Neural cell (in vitro differentiated cells): ENCODE data around the gene GALT. TPM values are rescaled to one million over a fixed set of nuclear protein-coding genes. Genes with fewer than 3 reads are reported as not detected.

Source experiments
- H2AFZ ChIP-seq: fragments of 200-600, 300-800 bp; sonication (generic), shearing (Covaris generic); 2 replicates; pipeline ENCODE4 v1.6.0; 2014; ENCODE audit warnings: low read depth, mild to moderate bottlenecking, antibody characterized with exemption, low read length, moderate library complexity
- H3F3A ChIP-seq: fragments of 200-600 bp; shearing (Covaris generic); 2 replicates; pipeline ENCODE4 v1.6.1; 2016; ENCODE audit warnings: mild to moderate bottlenecking, moderate library complexity, mixed read lengths, antibody characterized with exemption, low read length; ENCODE audit not compliant: insufficient read depth, poor library complexity, severe bottlenecking
- H3K27ac ChIP-seq: fragments of 200-600, 300-800 bp; sonication (generic), shearing (Covaris generic); 2 replicates; pipeline ENCODE4 v1.5.1; 2014; ENCODE audit warnings: mild to moderate bottlenecking, low read length, moderate library complexity
- H3K27me3 ChIP-seq: fragments of 300-800, 200-600 bp; sonication (generic), shearing (Covaris generic); 2 replicates; pipeline ENCODE4 v1.6.0; 2014; ENCODE audit warnings: mild to moderate bottlenecking, low read depth, low read length, moderate library complexity; ENCODE audit not compliant: insufficient read depth
- H3K36me3 ChIP-seq: fragments of 300-800, 200-600 bp; sonication (generic), shearing (Covaris generic); 2 replicates; pipeline ENCODE4 v1.5.1; 2014; ENCODE audit warnings: mild to moderate bottlenecking, antibody characterized with exemption, low read length, moderate library complexity; ENCODE audit not compliant: insufficient read depth
- H3K4me2 ChIP-seq: fragments of 300-800, 200-600 bp; sonication (generic), shearing (Covaris generic); 2 replicates; pipeline ENCODE4 v1.6.0; 2014; ENCODE audit warnings: mild to moderate bottlenecking, low read length
- H3K4me3 ChIP-seq: fragments of 300-800, 200-600 bp; sonication (generic), shearing (Covaris generic); 2 replicates; pipeline ENCODE4 v1.5.1; 2014; ENCODE audit warnings: mild to moderate bottlenecking, low read length, moderate library complexity
- H3K79me2 ChIP-seq: fragments of 200-600 bp; shearing (Covaris generic); replicated peaks from 2 replicates; pipeline ENCODE4 v1.6.0; 2014; ENCODE audit warnings: mild to moderate bottlenecking, low read length, moderate library complexity; ENCODE audit not compliant: insufficient read depth
- H3K9ac ChIP-seq: fragments of 300-800, 200-600 bp; sonication (generic), shearing (Covaris generic); 2 replicates; pipeline ENCODE4 v1.6.1; 2016; ENCODE audit warnings: mild to moderate bottlenecking, low read length, mixed read lengths
- H3K9me2 ChIP-seq: fragments of 200-600 bp; shearing (Covaris generic); 2 replicates; pipeline ENCODE4 v1.6.1; 2016; ENCODE audit warnings: mild to moderate bottlenecking, low read length, mixed read lengths; ENCODE audit not compliant: insufficient read depth
- H3K9me3 ChIP-seq: fragments of 200-600, 300-800 bp; sonication (generic), shearing (Covaris generic); 2 replicates; pipeline ENCODE4 v1.6.1; 2016; ENCODE audit warnings: mild to moderate bottlenecking, mixed run types, low read length, moderate library complexity, mixed read lengths
- H4K20me1 ChIP-seq: fragments of 200-600 bp; shearing (Covaris generic); 2 replicates; pipeline ENCODE4 v1.6.1; 2016; ENCODE audit warnings: mild to moderate bottlenecking, mixed run types; ENCODE audit not compliant: insufficient read depth
- EP300 ChIP-seq: fragments of 450-650 bp; conservative IDR thresholded peaks from 2 replicates; pipeline ENCODE4 v1.6.1; 2014; ENCODE audit warnings: antibody characterized with exemption, mild to moderate bottlenecking, moderate library complexity; ENCODE audit not compliant: poor library complexity, severe bottlenecking
- EZH2 ChIP-seq: fragments of 200-600, 300-800 bp; shearing (Covaris generic), sonication (generic); IDR thresholded peaks from 2 replicates; pipeline ENCODE4 v1.6.1; 2014; ENCODE audit warnings: antibody characterized with exemption, low read length, borderline replicate concordance, mild to moderate bottlenecking; ENCODE audit not compliant: insufficient read depth, poor library complexity, severe bottlenecking
- MXI1 ChIP-seq: fragments of 450-650 bp; conservative IDR thresholded peaks from 2 replicates; pipeline ENCODE4 v1.6.1; 2014; ENCODE audit warnings: antibody characterized with exemption, mild to moderate bottlenecking; ENCODE audit not compliant: poor library complexity, severe bottlenecking
- POLR2AphosphoS5 ChIP-seq: IDR thresholded peaks from 2 replicates; pipeline ENCODE4 v1.6.1; 2012
- REST ChIP-seq: IDR thresholded peaks from 2 replicates; pipeline ENCODE4 v1.6.1; 2012; ENCODE audit warnings: borderline replicate concordance
- SMC3 ChIP-seq: fragments of 450-650 bp; conservative IDR thresholded peaks from 2 replicates; pipeline ENCODE4 v1.6.1; 2014; ENCODE audit warnings: antibody characterized with exemption, mild to moderate bottlenecking, moderate library complexity; ENCODE audit not compliant: poor library complexity
- TAF1 ChIP-seq: IDR thresholded peaks from 2 replicates; pipeline ENCODE4 v1.6.1; 2012; ENCODE audit warnings: low read depth
- polyA plus RNA-seq: library from polyadenylated mRNA; depleted of rRNA; stranded (reverse); fragments of >200 nt; gene quantifications from 2 replicates; pipeline ENCODE4 v1.2.3, GENCODE V29; 2014
- TF ChIP-seq, protein P1 (sequence below): fragments of 450-650 bp; IDR thresholded peaks from 2 replicates; pipeline ENCODE4 v1.5.1; 2014; ENCODE audit warnings: antibody characterized with exemption, mild to moderate bottlenecking, moderate library complexity; ENCODE audit not compliant: poor library complexity, severe bottlenecking

GALT gene
- polyA plus RNA-seq, 1 donor from 2014 or later = 116 TPM

DNA sequence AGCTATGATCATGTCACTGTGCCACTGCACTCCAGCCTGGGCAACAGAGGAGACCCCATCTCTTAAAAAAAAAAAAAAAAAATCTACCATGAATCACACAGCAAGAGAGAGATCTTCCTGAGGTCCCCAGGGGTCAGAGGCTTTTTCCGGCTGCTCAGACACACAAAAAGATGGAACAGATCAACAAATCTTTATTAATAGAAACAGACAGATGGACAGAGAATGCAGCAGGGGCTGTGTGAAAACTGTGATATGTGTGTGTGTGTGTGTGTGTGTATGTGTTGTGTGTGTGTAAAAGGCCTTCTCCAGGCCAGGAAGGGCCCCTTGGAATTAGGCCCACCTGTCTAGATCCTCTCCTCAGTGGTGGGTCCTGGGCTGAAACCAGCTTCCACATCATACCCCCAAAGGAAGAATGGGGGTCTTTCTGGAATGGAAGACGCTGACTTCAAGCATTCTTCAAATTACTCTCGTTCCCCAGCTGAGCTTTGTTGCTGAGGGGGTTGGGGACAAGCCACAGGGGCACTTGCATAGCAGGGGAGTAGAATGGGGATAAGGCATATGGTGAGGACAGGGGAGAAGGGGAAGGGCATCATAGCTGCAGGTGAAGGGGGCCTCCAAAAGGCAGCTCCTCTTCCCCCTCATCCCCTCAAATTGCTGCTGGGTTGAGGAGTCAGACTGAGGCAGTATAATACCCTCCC lies 11.8 kb upstream of the GALT start:
- no peaks in the 10 kb centered on the region for H3K9me3 ChIP-seq
- H3K4me3 ChIP-seq = no peak overlapping the region
- H3K79me2 ChIP-seq = peaks cover 6% of the 10 kb centered on the region
- no peak overlapping the region for H3K27ac ChIP-seq
- no peaks in the 10 kb centered on the region for H3K9me2 ChIP-seq
- H3F3A ChIP-seq = no peaks in the 10 kb centered on the region
- H4K20me1 ChIP-seq = no peaks in the 10 kb centered on the region
- peaks cover 3% of the 10 kb centered on the region for H3K27me3 ChIP-seq
- H3K4me2 ChIP-seq = no peak overlapping the region
- no peak overlapping the region for H2AFZ ChIP-seq
- H3K36me3 ChIP-seq = no peaks in the 10 kb centered on the region
- TF ChIP-seq EP300 = no peak
- peak overlapping the region; percentile 9 for H3K9ac ChIP-seq

DNA sequence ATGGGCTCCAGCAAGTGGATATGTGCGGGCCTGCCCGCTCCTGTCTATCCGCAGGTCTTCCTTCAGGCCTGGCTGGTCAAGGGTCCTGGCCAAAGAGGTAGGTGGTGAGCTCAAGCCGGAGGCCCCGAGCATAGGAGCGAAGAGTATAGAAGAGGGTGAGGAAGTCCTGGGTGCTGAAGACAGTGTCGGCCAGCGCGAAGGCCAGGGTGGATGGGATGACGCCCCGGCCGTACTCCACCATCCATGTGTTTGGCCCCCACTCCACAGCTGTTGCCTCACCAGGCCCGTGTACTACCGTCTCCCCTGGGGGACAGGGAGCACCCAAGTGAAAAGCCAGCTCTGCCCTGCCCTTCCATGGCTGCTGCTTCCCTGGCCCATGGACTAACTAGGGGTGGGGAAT lies 10.9 kb upstream of the GALT start:
- Histone ChIP-seq H3F3A (no peaks in the 10 kb centered on the region), H3K9me2 (no peaks in the 10 kb centered on the region), H3K27me3 (no peaks in the 10 kb centered on the region), H3K9me3 (no peaks in the 10 kb centered on the region), H3K79me2 (peaks cover 6% of the 10 kb centered on the region), H3K36me3 (no peaks in the 10 kb centered on the region), H3K4me2 (no peak overlapping the region), H4K20me1 (no peaks in the 10 kb centered on the region), H2AFZ (no peak overlapping the region), H3K27ac (no peak overlapping the region), H3K4me3 (peak overlapping the region; percentile 23), H3K9ac (peak overlapping the region; percentile 9)
- TF ChIP-seq SMC3 = no peak
- TF ChIP-seq EZH2 = no peak
- TF ChIP-seq TAF1 = no peak
- TF ChIP-seq, protein P1, sequence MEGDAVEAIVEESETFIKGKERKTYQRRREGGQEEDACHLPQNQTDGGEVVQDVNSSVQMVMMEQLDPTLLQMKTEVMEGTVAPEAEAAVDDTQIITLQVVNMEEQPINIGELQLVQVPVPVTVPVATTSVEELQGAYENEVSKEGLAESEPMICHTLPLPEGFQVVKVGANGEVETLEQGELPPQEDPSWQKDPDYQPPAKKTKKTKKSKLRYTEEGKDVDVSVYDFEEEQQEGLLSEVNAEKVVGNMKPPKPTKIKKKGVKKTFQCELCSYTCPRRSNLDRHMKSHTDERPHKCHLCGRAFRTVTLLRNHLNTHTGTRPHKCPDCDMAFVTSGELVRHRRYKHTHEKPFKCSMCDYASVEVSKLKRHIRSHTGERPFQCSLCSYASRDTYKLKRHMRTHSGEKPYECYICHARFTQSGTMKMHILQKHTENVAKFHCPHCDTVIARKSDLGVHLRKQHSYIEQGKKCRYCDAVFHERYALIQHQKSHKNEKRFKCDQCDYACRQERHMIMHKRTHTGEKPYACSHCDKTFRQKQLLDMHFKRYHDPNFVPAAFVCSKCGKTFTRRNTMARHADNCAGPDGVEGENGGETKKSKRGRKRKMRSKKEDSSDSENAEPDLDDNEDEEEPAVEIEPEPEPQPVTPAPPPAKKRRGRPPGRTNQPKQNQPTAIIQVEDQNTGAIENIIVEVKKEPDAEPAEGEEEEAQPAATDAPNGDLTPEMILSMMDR = no peak
- TF ChIP-seq POLR2AphosphoS5 = no peak
- no peak for TF ChIP-seq MXI1
- no peak for TF ChIP-seq REST
